Parathyroid adenoma (tissue), 2 donors: Measurements from ENCODE around the gene WNT7A.

Source experiments
- H2AFZ ChIP-seq: fragments of 300-600 bp; sonication (generic); one replicate; pipeline ENCODE4 v1.7.0; 2017; ENCODE audit warnings: antibody characterized with exemption, mild to moderate bottlenecking
- H3K27ac ChIP-seq: fragments of 300-600 bp; sonication (generic); one replicate; pipeline ENCODE4 v1.7.0; 2017
- H3K27me3 ChIP-seq: fragments of 300-600 bp; sonication (generic); one replicate; pipeline ENCODE4 v1.7.0; 2017; ENCODE audit warnings: low read length; ENCODE audit not compliant: control insufficient read depth, insufficient read depth
- H3K36me3 ChIP-seq: fragments of 300-600 bp; sonication (generic); one replicate; pipeline ENCODE4 v1.7.0; 2017; ENCODE audit warnings: low read length; ENCODE audit not compliant: control insufficient read depth, insufficient read depth
- H3K4me1 ChIP-seq: fragments of 300-600 bp; sonication (generic); one replicate; pipeline ENCODE4 v1.7.0; 2017; ENCODE audit warnings: control low read depth
- H3K4me2 ChIP-seq: fragments of 300-600 bp; sonication (generic); one replicate; pipeline ENCODE4 v1.7.0; 2017; ENCODE audit warnings: low read length
- H3K4me3 ChIP-seq: fragments of 300-600 bp; sonication (generic); one replicate; pipeline ENCODE4 v1.7.0; 2017; ENCODE audit warnings: low read depth, low read length
- H3K79me2 ChIP-seq: fragments of 300-600 bp; sonication (generic); one replicate; pipeline ENCODE4 v1.7.0; 2017; ENCODE audit warnings: control low read depth
- H3K9ac ChIP-seq: fragments of 300-600 bp; sonication (generic); one replicate; pipeline ENCODE4 v1.7.0; 2017; ENCODE audit warnings: mild to moderate bottlenecking
- H3K9me3 ChIP-seq: fragments of 300-600 bp; sonication (generic); one replicate; pipeline ENCODE4 v1.7.0; 2017; ENCODE audit warnings: low read length; ENCODE audit not compliant: control insufficient read depth
- TF ChIP-seq, protein P1 (sequence below): fragments of 300-600 bp; sonication (generic); IDR thresholded peaks from one replicate; pipeline ENCODE4 v1.7.0; 2017; ENCODE audit warnings: antibody characterized with exemption, mild to moderate bottlenecking
- donor health status: primary hyperparathyroidism.

The WNT7A gene

DNA sequence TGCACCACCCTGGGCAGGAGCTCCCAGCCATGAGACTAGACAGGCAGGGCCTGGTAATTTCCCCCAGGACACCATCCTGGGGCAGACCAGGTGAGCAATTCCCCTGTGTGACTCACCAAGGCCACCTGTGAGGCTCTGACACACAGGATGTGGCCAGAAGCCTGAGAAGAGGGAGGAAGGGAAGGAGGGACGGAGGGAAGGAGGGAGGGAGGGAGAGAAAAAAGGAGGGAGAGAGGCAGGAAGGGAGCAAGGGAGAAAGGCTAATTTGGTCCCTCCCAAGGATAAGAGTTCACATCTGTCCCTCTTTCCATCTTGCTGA lies 25.9 kb downstream of the WNT7A start:
- Histone ChIP-seq H3K4me2 (no peak overlapping the region), H3K9me3 (no peaks in the 10 kb centered on the region), H3K79me2 (no peaks in the 10 kb centered on the region), H3K4me1 (no peaks in the 10 kb centered on the region), H3K27ac (no peak overlapping the region), H3K36me3 (no peaks in the 10 kb centered on the region), H2AFZ (no peak overlapping the region), H3K27me3 (no peaks in the 10 kb centered on the region), H3K4me3 (no peak overlapping the region), H3K9ac (no peak overlapping the region)
- TF ChIP-seq, protein P1, sequence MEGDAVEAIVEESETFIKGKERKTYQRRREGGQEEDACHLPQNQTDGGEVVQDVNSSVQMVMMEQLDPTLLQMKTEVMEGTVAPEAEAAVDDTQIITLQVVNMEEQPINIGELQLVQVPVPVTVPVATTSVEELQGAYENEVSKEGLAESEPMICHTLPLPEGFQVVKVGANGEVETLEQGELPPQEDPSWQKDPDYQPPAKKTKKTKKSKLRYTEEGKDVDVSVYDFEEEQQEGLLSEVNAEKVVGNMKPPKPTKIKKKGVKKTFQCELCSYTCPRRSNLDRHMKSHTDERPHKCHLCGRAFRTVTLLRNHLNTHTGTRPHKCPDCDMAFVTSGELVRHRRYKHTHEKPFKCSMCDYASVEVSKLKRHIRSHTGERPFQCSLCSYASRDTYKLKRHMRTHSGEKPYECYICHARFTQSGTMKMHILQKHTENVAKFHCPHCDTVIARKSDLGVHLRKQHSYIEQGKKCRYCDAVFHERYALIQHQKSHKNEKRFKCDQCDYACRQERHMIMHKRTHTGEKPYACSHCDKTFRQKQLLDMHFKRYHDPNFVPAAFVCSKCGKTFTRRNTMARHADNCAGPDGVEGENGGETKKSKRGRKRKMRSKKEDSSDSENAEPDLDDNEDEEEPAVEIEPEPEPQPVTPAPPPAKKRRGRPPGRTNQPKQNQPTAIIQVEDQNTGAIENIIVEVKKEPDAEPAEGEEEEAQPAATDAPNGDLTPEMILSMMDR, result no peak

GRCh38 chr3:13853256-13853977 lies 26.5 kb downstream of the WNT7A start:
- no peaks in the 10 kb centered on the region for H3K79me2 ChIP-seq
- TF ChIP-seq, protein P1, result no peak
- no peaks in the 10 kb centered on the region for H3K27me3 ChIP-seq
- no peaks in the 10 kb centered on the region for H3K36me3 ChIP-seq
- no peak overlapping the region for H3K9ac ChIP-seq
- no peaks in the 10 kb centered on the region for H3K9me3 ChIP-seq
- no peaks in the 10 kb centered on the region for H3K4me1 ChIP-seq
- no peak overlapping the region for H2AFZ ChIP-seq
- no peak overlapping the region for H3K4me2 ChIP-seq
- no peak overlapping the region for H3K27ac ChIP-seq
- no peak overlapping the region for H3K4me3 ChIP-seq

DNA sequence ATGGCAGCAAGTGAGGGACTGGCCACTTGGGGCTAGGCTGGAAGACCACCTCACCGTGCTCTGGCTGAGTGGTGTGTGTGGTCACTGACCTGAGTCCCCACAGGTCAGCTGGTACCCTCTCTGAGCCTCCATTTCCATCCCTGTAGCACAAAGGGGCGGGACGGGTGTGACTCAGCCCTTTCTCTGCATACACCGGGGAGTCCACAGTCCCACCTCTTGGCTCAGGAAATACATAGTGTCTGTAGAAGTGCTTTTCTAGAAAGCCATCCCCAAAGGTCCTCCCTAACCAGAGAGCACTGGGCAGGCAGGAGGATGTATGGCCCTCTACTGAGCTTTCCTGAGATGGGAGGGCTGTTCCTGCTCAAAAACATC lies 27.2 kb downstream of the WNT7A start:
- H3K36me3 ChIP-seq, result no peaks in the 10 kb centered on the region
- no peak overlapping the region for H3K27ac ChIP-seq
- H3K4me1 ChIP-seq, result no peaks in the 10 kb centered on the region
- no peaks in the 10 kb centered on the region for H3K9me3 ChIP-seq
- TF ChIP-seq, protein P1, result no peak
- H3K4me3 ChIP-seq, result no peak overlapping the region
- H3K27me3 ChIP-seq, result no peaks in the 10 kb centered on the region
- H3K4me2 ChIP-seq, result no peak overlapping the region
- no peak overlapping the region for H2AFZ ChIP-seq
- H3K9ac ChIP-seq, result no peak overlapping the region
- H3K79me2 ChIP-seq, result no peaks in the 10 kb centered on the region

- Histone ChIP-seq H3K9ac (no peak overlapping the region), H3K36me3 (no peaks in the 10 kb centered on the region), H3K4me1 (no peaks in the 10 kb centered on the region), H2AFZ (no peak overlapping the region), H3K27ac (no peak overlapping the region), H3K4me3 (no peak overlapping the region), H3K4me2 (no peak overlapping the region), H3K9me3 (no peaks in the 10 kb centered on the region), H3K27me3 (no peaks in the 10 kb centered on the region), H3K79me2 (no peaks in the 10 kb centered on the region)
- TF ChIP-seq, protein P1, result no peak
Measured at GRCh38 chr3:13851997-13852637, 27.8 kb downstream of the WNT7A start.
